DOHH2 (cell line): Measurements from ENCODE around the gene ARL16.

Experiments used
- H3F3A ChIP-seq: fragments of 200-600 bp; sonication (generic), shearing (Covaris generic); 2 replicates; pipeline ENCODE4 v1.6.0; 2016; ENCODE audit warnings: antibody characterized with exemption, mild to moderate bottlenecking; ENCODE audit not compliant: control insufficient read depth, insufficient read depth
- H3K27ac ChIP-seq: fragments of 200-600 bp; sonication (generic); 2 replicates; pipeline ENCODE4 v1.5.1; 2014; ENCODE audit warnings: low read depth, mild to moderate bottlenecking, low read length, moderate library complexity
- H3K27me3 ChIP-seq: fragments of 200-600 bp; sonication (generic); 2 replicates; pipeline ENCODE4 v1.6.1; 2014; ENCODE audit warnings: mild to moderate bottlenecking, low read length, mixed read lengths; ENCODE audit not compliant: control insufficient read depth
- H3K36me3 ChIP-seq: fragments of 200-600 bp; sonication (generic); 2 replicates; pipeline ENCODE4 v1.6.1; 2014; ENCODE audit warnings: mild to moderate bottlenecking, low read length, moderate library complexity, mixed read lengths; ENCODE audit not compliant: control insufficient read depth
- H3K4me1 ChIP-seq: fragments of 200-600 bp; sonication (generic); 2 replicates; pipeline ENCODE4 v1.6.1; 2014; ENCODE audit warnings: mild to moderate bottlenecking, low read length, mixed read lengths; ENCODE audit not compliant: control insufficient read depth
- H3K4me2 ChIP-seq: fragments of 200-600 bp; sonication (generic); 2 replicates; pipeline ENCODE4 v1.6.0; 2014; ENCODE audit warnings: mild to moderate bottlenecking, low read length, moderate library complexity
- H3K4me3 ChIP-seq: fragments of 200-600 bp; sonication (generic); 2 replicates; pipeline ENCODE4 v1.5.1; 2014; ENCODE audit warnings: mild to moderate bottlenecking, low read length, mixed read lengths
- H3K79me2 ChIP-seq: fragments of 200-600 bp; sonication (generic); 2 replicates; pipeline ENCODE4 v1.6.1; 2014; ENCODE audit warnings: mild to moderate bottlenecking, low read length, mixed read lengths; ENCODE audit not compliant: control insufficient read depth
- H3K9me2 ChIP-seq: fragments of 200-600 bp; sonication (generic); replicated peaks from 2 replicates; pipeline ENCODE4 v1.6.1; 2014; ENCODE audit warnings: mild to moderate bottlenecking, low read length, mixed read lengths; ENCODE audit not compliant: control insufficient read depth
- H3K9me3 ChIP-seq: fragments of 200-600 bp; sonication (generic); 2 replicates; pipeline ENCODE4 v1.6.1; 2014; ENCODE audit warnings: antibody characterized with exemption, low read length, mixed read lengths; ENCODE audit not compliant: control insufficient read depth, insufficient read depth
- H4K20me1 ChIP-seq: fragments of 200-600 bp; sonication (generic); 2 replicates; pipeline ENCODE4 v1.6.0; 2014; ENCODE audit warnings: low read depth, mild to moderate bottlenecking, antibody characterized with exemption, low read length, moderate library complexity; ENCODE audit not compliant: control insufficient read depth, insufficient read depth
- EZH2phosphoT487 ChIP-seq: fragments of 200-600 bp; sonication (generic); IDR thresholded peaks from 2 replicates; pipeline ENCODE4 v1.6.1; 2017; ENCODE audit warnings: borderline replicate concordance, mild to moderate bottlenecking, antibody characterized with exemption, low read length, moderate library complexity, mixed read lengths
- TF ChIP-seq, protein P1 (sequence below): fragments of 200-600 bp; sonication (generic); IDR thresholded peaks from one replicate; pipeline ENCODE4 v1.5.1; 2014; ENCODE audit warnings: antibody characterized with exemption, mild to moderate bottlenecking, low read depth, low read length; ENCODE audit not compliant: poor library complexity, severe bottlenecking

The ARL16 gene

DNA sequence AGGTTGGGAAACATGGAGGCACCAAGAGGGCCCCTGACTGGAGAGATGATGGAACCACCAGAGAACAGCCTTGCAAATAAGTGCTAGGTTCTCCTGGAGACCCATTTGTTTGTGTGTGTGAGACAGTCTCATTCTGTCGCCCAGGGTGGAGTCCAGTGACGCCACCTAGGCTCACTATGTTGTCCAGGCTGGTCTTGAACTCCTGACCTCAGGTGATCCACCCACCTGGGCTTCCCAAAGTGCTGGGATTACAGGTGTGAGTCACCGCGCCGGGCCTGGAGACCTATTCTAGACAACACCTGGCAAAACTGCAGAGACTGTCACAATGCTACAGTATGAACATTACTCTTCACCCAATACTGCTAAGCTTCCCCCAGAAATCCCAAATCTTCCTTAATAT lies 48.2 kb downstream of the ARL16 start:
- TF ChIP-seq EZH2phosphoT487 = no peak
- TF ChIP-seq, protein P1, sequence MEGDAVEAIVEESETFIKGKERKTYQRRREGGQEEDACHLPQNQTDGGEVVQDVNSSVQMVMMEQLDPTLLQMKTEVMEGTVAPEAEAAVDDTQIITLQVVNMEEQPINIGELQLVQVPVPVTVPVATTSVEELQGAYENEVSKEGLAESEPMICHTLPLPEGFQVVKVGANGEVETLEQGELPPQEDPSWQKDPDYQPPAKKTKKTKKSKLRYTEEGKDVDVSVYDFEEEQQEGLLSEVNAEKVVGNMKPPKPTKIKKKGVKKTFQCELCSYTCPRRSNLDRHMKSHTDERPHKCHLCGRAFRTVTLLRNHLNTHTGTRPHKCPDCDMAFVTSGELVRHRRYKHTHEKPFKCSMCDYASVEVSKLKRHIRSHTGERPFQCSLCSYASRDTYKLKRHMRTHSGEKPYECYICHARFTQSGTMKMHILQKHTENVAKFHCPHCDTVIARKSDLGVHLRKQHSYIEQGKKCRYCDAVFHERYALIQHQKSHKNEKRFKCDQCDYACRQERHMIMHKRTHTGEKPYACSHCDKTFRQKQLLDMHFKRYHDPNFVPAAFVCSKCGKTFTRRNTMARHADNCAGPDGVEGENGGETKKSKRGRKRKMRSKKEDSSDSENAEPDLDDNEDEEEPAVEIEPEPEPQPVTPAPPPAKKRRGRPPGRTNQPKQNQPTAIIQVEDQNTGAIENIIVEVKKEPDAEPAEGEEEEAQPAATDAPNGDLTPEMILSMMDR = no peak
- H4K20me1 ChIP-seq = no peaks in the 10 kb centered on the region; the same call in 1 of the 2 replicates
- no peaks in the 10 kb centered on the region for H3K9me3 ChIP-seq
- H3K4me2 ChIP-seq = peak overlapping the region; percentile 89
- peak overlapping the region; percentile 91 for H3K4me3 ChIP-seq
- H3K79me2 ChIP-seq = peaks cover 59% of the 10 kb centered on the region
- no peaks in the 10 kb centered on the region for H3K9me2 ChIP-seq
- no peaks in the 10 kb centered on the region for H3K27me3 ChIP-seq
- peak overlapping the region; percentile 73 for H3K27ac ChIP-seq
- H3K36me3 ChIP-seq = peaks cover 28% of the 10 kb centered on the region
- peaks cover 39% of the 10 kb centered on the region for H3K4me1 ChIP-seq
- peaks cover 14% of the 10 kb centered on the region for H3F3A ChIP-seq

DNA sequence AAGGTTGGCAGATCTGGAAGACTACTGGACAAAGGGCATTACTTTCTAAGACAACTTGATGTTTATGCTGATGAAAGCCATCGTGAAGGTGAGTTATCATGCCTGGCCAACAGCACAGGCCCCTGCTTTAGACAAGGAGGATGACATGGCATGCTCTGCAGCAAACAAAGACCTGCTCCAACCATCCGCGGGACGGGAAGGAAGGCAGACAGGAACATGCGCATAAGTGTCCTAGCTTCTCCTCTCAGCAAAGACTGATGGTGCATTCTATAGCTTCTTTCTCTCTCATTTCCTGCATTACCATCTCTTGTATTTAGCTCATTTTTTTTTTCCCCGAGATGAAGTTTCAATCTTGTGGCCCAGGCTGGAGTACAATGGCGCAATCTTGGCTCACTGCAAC lies 52.1 kb downstream of the ARL16 start:
- Histone ChIP-seq H3K9me2 (no peaks in the 10 kb centered on the region), H3K36me3 (peaks cover 54% of the 10 kb centered on the region), H3K9me3 (no peaks in the 10 kb centered on the region), H3K4me1 (peaks cover 39% of the 10 kb centered on the region), H3K79me2 (peaks cover 65% of the 10 kb centered on the region), H3K27ac (no peak overlapping the region), H3K4me3 (no peak overlapping the region), H3K27me3 (no peaks in the 10 kb centered on the region), H3F3A (peaks cover 14% of the 10 kb centered on the region), H3K4me2 (no peak overlapping the region), H4K20me1 (no peaks in the 10 kb centered on the region; the same call in 1 of the 2 replicates)
- TF ChIP-seq, protein P1 = no peak
